ENCODE measurements around the gene MRS2. TPM values are rescaled to one million over a fixed set of nuclear protein-coding genes. Genes with fewer than 3 reads are reported as not detected.

Gene MRS2
- total and polyA plus RNA-seq, 9 of the 15 experiments (the other 6 are each of a cell fraction or from before 2014, with no cell fraction given): 14.6 to 57.9 (median 48.1) TPM

GRCh38 chr6:24400045-24401039 is 2.4 kb upstream of the MRS2 start (continued):
- TF ChIP-seq NFIC (IDR thresholded peaks at IDR 0.05) (peak; percentile 55; the same call in 1 of the 2 replicates), ARNT (IDR thresholded peaks at IDR 0.05) (0 out of 4 replicates have a peak, but pooled peaks of 1 of the 2 experiments have one; percentile 46), HDAC3 (IDR thresholded peaks at IDR 0.05; ENCODE audit: borderline replicate concordance, partially characterized antibody) (peak; percentile 26), CSDE1 (IDR thresholded peaks at IDR 0.05) (0 out of 4 replicates have a peak, but pooled peaks of 1 of the 2 experiments have one; percentile 20), PHF21A (IDR thresholded peaks at IDR 0.05; ENCODE audit: borderline replicate concordance, low read depth) (0 out of 2 replicates have a peak, but pooled peaks have one; percentile 40), DMBX1 (CRISPR knock-in tag; IDR thresholded peaks at IDR 0.05; ENCODE audit: borderline replicate concordance) (peak; percentile 87)
- TF ChIP-seq, protein P1, sequence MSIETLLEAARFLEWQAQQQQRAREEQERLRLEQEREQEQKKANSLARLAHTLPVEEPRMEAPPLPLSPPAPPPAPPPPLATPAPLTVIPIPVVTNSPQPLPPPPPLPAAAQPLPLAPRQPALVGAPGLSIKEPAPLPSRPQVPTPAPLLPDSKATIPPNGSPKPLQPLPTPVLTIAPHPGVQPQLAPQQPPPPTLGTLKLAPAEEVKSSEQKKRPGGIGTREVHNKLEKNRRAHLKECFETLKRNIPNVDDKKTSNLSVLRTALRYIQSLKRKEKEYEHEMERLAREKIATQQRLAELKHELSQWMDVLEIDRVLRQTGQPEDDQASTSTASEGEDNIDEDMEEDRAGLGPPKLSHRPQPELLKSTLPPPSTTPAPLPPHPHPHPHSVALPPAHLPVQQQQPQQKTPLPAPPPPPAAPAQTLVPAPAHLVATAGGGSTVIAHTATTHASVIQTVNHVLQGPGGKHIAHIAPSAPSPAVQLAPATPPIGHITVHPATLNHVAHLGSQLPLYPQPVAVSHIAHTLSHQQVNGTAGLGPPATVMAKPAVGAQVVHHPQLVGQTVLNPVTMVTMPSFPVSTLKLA (conservative IDR thresholded peaks at IDR 0.05): peak; percentile 70 to 81

DNA sequence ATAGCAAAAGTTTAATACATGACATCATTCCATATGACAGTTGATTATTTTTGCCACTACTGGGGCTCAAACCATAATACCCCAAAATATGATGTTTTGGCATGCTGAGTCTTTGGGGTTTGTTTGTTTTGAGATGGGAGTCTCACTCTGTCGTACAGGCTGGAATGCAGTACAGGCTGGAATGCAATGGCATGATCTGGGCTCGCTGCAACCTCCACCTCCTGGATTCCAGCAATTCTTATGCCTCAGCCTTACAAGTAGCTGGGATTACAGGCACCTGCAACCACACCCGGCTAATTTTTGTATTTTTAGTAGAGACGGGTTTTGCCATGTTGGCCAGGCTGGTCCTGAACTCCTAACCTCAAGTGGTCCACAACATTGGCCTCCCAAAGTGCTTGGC is 1.3 kb upstream of the MRS2 start:
- no peak for FAIRE-seq
- Histone ChIP-seq H3K27ac (ENCODE audit: extremely low read depth, low read depth, low read length) (no peak overlapping the region), H2AFZ (ENCODE audit: low read depth, low read length) (no peak overlapping the region), H3K79me2 (ENCODE audit: control insufficient read depth, insufficient read depth, low read length) (peaks cover 41% of the 10 kb centered on the region), H3K4me2 (ENCODE audit: insufficient read depth, low read length) (no peak overlapping the region), H3K9me1 (ENCODE audit: control insufficient read depth, insufficient read depth, low read length) (no peaks in the 10 kb centered on the region), H3K4me1 (replicated peaks in 1 of 2; ENCODE audit: control insufficient read depth in 2 of 2, insufficient read depth in 2 of 2, low read length in 2 of 2) (peaks cover 13 to 23% of the 10 kb centered on the region in 2 experiments; a peak in 4 of 5 replicates), H3K27me3 (ENCODE audit: control insufficient read depth in 2 of 2, insufficient read depth in 2 of 2, low read length in 2 of 2) (no peaks in the 10 kb centered on the region), H3K36me3 (ENCODE audit: control insufficient read depth, insufficient read depth, low read length) (peaks cover 22% of the 10 kb centered on the region), H3K9ac (ENCODE audit: insufficient read depth in 1 of 2, low read depth in 2 of 2, low read length in 2 of 2) (no peak overlapping the region), H3K9me3 (replicated peaks; ENCODE audit: control insufficient read depth, insufficient read depth, low read depth, low read length) (peaks cover 5% of the 10 kb centered on the region; the same call in 1 of the 2 replicates), H4K20me1 (replicated peaks; ENCODE audit: control insufficient read depth, insufficient read depth, low read length) (no peaks in the 10 kb centered on the region), H3K4me3 (no peak overlapping the region)
- 81% methylated on average over 4 of the region's 4 CpGs for WGBS (ENCODE audit: insufficient coverage, low coverage, missing lambda C conversion rate)
- in situ Hi-C loops (cut with MboI) (no loop called here), intact Hi-C loops (cut with micrococcal nuclease) (loop anchor here (5.0 kb wide), 1 partner anchor 371 kb away; the partner anchor contains the start of gene GMNN)
- no TSS peak for BruUV-seq (replicated peaks)
- POLR2A ChIA-PET: interaction anchor here (0.9 kb wide), 1 partner anchor 23 kb away, joined by 3 read pairs; no protein-coding TSS in a partner anchor
- ATAC-seq: no peak
- no peak for DNase-seq (ENCODE audit: extremely low read depth in 1 of 4, low spot score in 3 of 4)
- CTCF ChIA-PET (ENCODE audit: low intra/inter-chr PET ratio): no interaction called here
- no peak for TF ChIP-seq ZNF75A (CRISPR knock-in tag; IDR thresholded peaks at IDR 0.05)
- no peak for TF ChIP-seq ZNF124 (CRISPR knock-in tag; IDR thresholded peaks at IDR 0.05)
- TF ChIP-seq TAF1 (IDR thresholded peaks at IDR 0.05; ENCODE audit: control insufficient read depth, extremely low read depth, insufficient read depth, low read length, severe bottlenecking): no peak
- TF ChIP-seq USF2 (CRISPR knock-in tag; IDR thresholded peaks at IDR 0.05): no peak
- TF ChIP-seq CTCFL (IDR thresholded peaks at IDR 0.05; ENCODE audit: borderline replicate concordance, insufficient read depth, low read depth, low read length, poor library complexity, severe bottlenecking): no peak
- TF ChIP-seq ZNF140 (CRISPR knock-in tag; IDR thresholded peaks at IDR 0.05): no peak
- no peak for TF ChIP-seq ZNF184 (CRISPR knock-in tag; IDR thresholded peaks at IDR 0.05)

Measured in K562 (cell line).